SK-N-SH (cell line): ENCODE results near the gene BRME1. TPM values are rescaled to one million over a fixed set of nuclear protein-coding genes. Genes with fewer than 3 reads are reported as not detected.

ENCODE experiments used
- CTCF ChIA-PET: fragments of 300-600, 350-600 bp; formaldehyde crosslinking; extraction: SDS; loops from one replicate; lab custom pipeline; 2021; lab: Yijun Ruan, JAX
- POLR2A ChIA-PET: fragments of 350-600 bp; sonication (Branson Sonifier 250); formaldehyde crosslinking; extraction: SDS; loops from one replicate; lab custom pipeline; 2020; ENCODE audit warnings: antibody characterized with exemption, inconsistent platforms; lab: Yijun Ruan, JAX
- DNase-seq: peaks from one replicate; pipeline ENCODE4 v3.0.0; 2012
- H2AFZ ChIP-seq: fragments of 200-600 bp; sonication (generic); 2 replicates; pipeline ENCODE4 v1.8.1; 2016; ENCODE audit warnings: antibody characterized with exemption, mild to moderate bottlenecking, low read depth
- H3F3A ChIP-seq: fragments of 200-600 bp; sonication (generic); replicated peaks from 2 replicates; pipeline ENCODE3; 2016; ENCODE audit warnings: antibody characterized with exemption, mild to moderate bottlenecking; ENCODE audit not compliant: insufficient read depth
- H3K27ac ChIP-seq, 2 experiments: fragments of 200-500 bp in 1 of 2; fragments of 200-600 bp in 1 of 2; sonication (Bioruptor generic) in 1 of 2; sonication (generic), shearing (Covaris generic) in 1 of 2; 2 replicates each; pipeline versions ENCODE4 v1.5.1 to v1.6.1; 2014 to 2016; ENCODE audit warnings: low read depth in 2 of 2, inconsistent platforms in 1 of 2, low read length in 1 of 2, mild to moderate bottlenecking in 1 of 2, mixed read lengths in 1 of 2
- H3K27me3 ChIP-seq: fragments of 200-600 bp; sonication (generic), shearing (Covaris generic); 2 replicates; pipeline ENCODE4 v1.6.1; 2016; ENCODE audit warnings: mixed run types; ENCODE audit not compliant: insufficient read depth
- H3K36me3 ChIP-seq, 2 experiments: fragments of 200-500 bp in 1 of 2; fragments of 200-600 bp in 1 of 2; sonication (Bioruptor generic) in 1 of 2; sonication (generic) in 1 of 2; replicated peaks in 1 of 2; 2 replicates each; pipeline versions ENCODE3 to v1.5.1; 2014 to 2016; ENCODE audit warnings: low read length in 1 of 2, mild to moderate bottlenecking in 1 of 2; ENCODE audit not compliant: insufficient read depth in 2 of 2, control insufficient read depth in 1 of 2
- H3K4me1 ChIP-seq, 2 experiments: fragments of 200-500 bp in 1 of 2; fragments of 200-600 bp in 1 of 2; sonication (Bioruptor generic) in 1 of 2; sonication (generic), shearing (Covaris generic) in 1 of 2; 2 replicates each; pipeline versions ENCODE4 v1.5.1 to v1.6.1; 2014 to 2016; ENCODE audit warnings: low read depth in 1 of 2, low read length in 1 of 2, mixed run types in 1 of 2; ENCODE audit not compliant: insufficient read depth in 2 of 2, control insufficient read depth in 1 of 2
- H3K4me2 ChIP-seq: fragments of 200-600 bp; sonication (generic), shearing (Covaris generic); 2 replicates; pipeline ENCODE4 v1.6.1; 2017; ENCODE audit warnings: mixed run types
- H3K4me3 ChIP-seq, 2 experiments: fragments of 200-500 bp in 1 of 2; fragments of 200-600 bp in 1 of 2; sonication (Bioruptor generic) in 1 of 2; sonication (generic), shearing (Covaris generic) in 1 of 2; 2 replicates each; pipeline versions ENCODE4 v1.5.1 to v1.8.1; 2014 to 2016; ENCODE audit warnings: low read depth in 2 of 2, inconsistent platforms in 1 of 2, low read length in 1 of 2, mild to moderate bottlenecking in 1 of 2, mixed read lengths in 1 of 2, moderate library complexity in 1 of 2
- H3K79me2 ChIP-seq: fragments of 200-600 bp; sonication (generic); 2 replicates; pipeline ENCODE4 v1.8.1; 2017; ENCODE audit warnings: mild to moderate bottlenecking; ENCODE audit not compliant: insufficient read depth
- H3K9ac ChIP-seq: fragments of 200-600 bp; sonication (generic); 2 replicates; pipeline ENCODE4 v1.6.1; 2017; ENCODE audit warnings: mixed run types
- H3K9me2 ChIP-seq: fragments of 200-600 bp; sonication (generic); 2 replicates; pipeline ENCODE4 v1.6.1; 2017; ENCODE audit warnings: mixed run types
- H3K9me3 ChIP-seq: fragments of 200-600 bp; sonication (generic); 2 replicates; pipeline ENCODE4 v1.6.1; 2017; ENCODE audit warnings: mixed run types, mild to moderate bottlenecking, moderate library complexity
- H4K20me1 ChIP-seq: fragments of 200-600 bp; sonication (generic); 2 replicates; pipeline ENCODE4 v1.6.1; 2017; ENCODE audit warnings: mild to moderate bottlenecking, mixed run types; ENCODE audit not compliant: insufficient read depth
- CHD2 ChIP-seq: fragments of 150-350 bp; IDR thresholded peaks from 2 replicates; pipeline ENCODE4 v1.6.1; 2018; ENCODE audit warnings: low read length; ENCODE audit not compliant: partially characterized antibody
- ELF1 ChIP-seq: IDR thresholded peaks from 2 replicates; pipeline ENCODE4 v1.4.0; 2012
- EZH2phosphoT487 ChIP-seq: fragments of 200-600 bp; sonication (generic); IDR thresholded peaks from 2 replicates; pipeline ENCODE4 v1.6.1; 2017; ENCODE audit warnings: low read depth, mixed run types, mild to moderate bottlenecking, antibody characterized with exemption, moderate library complexity, borderline replicate concordance
- GABPA ChIP-seq: IDR thresholded peaks from 2 replicates; pipeline ENCODE4 v1.4.0; 2012; ENCODE audit warnings: low read depth, mild to moderate bottlenecking
- GATA2 ChIP-seq: sonication (generic); formaldehyde crosslinking; IDR thresholded peaks from 2 replicates; pipeline ENCODE4 v1.5.0; 2020; ENCODE audit warnings: mild to moderate bottlenecking, missing genetic modification reagents
- JUND ChIP-seq: IDR thresholded peaks from 2 replicates; pipeline ENCODE4 v1.4.0; 2012
- NRF1 ChIP-seq: IDR thresholded peaks from 2 replicates; pipeline ENCODE4 v1.6.1; 2012; ENCODE audit warnings: low read depth, mild to moderate bottlenecking, low read length
- SIN3A ChIP-seq: IDR thresholded peaks from 2 replicates; pipeline ENCODE4 v1.6.1; 2012; ENCODE audit warnings: low read depth, mild to moderate bottlenecking, low read length, moderate library complexity, borderline replicate concordance
- WGBS: methylation state at CpG from one replicate; pipeline ENCODE4 v1.1.6; 2017; ENCODE audit warnings: low lambda C conversion rate; 5-methylcytosine and 5-hydroxymethylcytosine counted together
- polyA plus RNA-seq, 3 experiments: library from polyadenylated mRNA; depleted of rRNA; stranded (reverse); fragments of >200 nt; gene quantifications; 2 replicates each; pipeline ENCODE4 v1.2.3, GENCODE V29; 2012
- TF ChIP-seq, protein P1 (sequence below): IDR thresholded peaks from 2 replicates; pipeline ENCODE4; 2012
- TF ChIP-seq, protein P2 (sequence below): fragments of 150-350 bp; IDR thresholded peaks from 2 replicates; pipeline ENCODE4 v1.6.1; 2016; ENCODE audit warnings: mild to moderate bottlenecking, low read depth, low read length
- TF ChIP-seq, protein P3 (sequence below): IDR thresholded peaks from 2 replicates; pipeline ENCODE4 v1.4.0; 2012; ENCODE audit warnings: low read depth, borderline replicate concordance
- TF ChIP-seq, protein P4 (sequence below): IDR thresholded peaks from 2 replicates; pipeline ENCODE4 v1.4.0; 2012; ENCODE audit warnings: low read depth

The BRME1 gene
- polyA plus RNA-seq, 1 of the 3 experiments (the other 2 are of a cell fraction): 1.5 TPM

DNA sequence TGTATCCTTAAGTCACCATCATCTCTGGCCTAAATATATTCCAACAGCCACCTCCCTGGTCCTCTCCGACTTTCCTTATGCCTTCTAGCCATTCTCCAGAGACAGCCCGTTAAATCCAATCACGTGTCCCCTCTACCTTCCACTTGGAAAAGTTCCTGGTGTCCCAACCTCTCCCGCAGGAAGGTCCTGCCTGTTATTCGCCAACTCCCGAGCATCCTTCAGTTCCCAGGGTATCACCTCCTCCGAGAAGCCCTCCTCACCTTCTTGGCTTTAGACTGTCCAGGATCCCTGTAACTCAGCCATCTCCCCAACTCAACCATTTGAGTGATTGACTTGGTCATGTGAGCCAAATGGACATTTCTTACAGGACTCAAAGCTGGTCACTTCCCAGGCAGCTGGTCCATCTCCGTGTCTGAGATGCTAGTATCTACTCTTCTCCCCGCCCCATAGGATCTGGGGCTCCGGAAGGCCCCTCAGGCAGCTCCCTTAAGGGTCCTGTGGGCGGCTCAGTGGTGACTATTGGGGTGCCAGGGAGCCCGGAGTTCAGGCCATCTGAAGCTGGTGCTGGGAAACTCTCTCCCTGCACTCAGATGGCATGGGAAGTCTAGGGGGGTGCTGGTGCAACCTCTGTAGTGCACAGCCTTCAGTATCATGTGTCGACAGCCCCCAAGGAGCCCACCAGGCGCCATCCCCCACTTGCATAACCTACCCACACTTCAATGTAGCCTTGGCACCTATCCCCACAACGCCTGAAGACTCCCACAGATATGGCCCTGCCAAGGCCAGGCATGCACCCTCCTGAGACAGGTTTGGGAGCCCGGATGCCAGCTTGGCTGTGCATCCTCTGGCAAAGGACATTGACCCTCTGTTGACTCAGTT is 56.9 kb downstream of the BRME1 start:
- DNase-seq: no peak
- no peaks in the 10 kb centered on the region for H3K9me3 ChIP-seq
- H3K4me3 ChIP-seq: no peak overlapping the region
- H3F3A ChIP-seq: peaks cover 80% of the 10 kb centered on the region
- 85% methylated on average over 10 of the region's 16 CpGs for WGBS
- TF ChIP-seq, protein P1, sequence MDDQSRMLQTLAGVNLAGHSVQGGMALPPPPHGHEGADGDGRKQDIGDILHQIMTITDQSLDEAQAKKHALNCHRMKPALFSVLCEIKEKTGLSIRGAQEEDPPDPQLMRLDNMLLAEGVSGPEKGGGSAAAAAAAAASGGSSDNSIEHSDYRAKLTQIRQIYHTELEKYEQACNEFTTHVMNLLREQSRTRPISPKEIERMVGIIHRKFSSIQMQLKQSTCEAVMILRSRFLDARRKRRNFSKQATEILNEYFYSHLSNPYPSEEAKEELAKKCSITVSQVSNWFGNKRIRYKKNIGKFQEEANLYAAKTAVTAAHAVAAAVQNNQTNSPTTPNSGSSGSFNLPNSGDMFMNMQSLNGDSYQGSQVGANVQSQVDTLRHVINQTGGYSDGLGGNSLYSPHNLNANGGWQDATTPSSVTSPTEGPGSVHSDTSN: no peak
- TF ChIP-seq EZH2phosphoT487: no peak
- TF ChIP-seq SIN3A: no peak
- TF ChIP-seq GABPA: no peak
- TF ChIP-seq, protein P2, sequence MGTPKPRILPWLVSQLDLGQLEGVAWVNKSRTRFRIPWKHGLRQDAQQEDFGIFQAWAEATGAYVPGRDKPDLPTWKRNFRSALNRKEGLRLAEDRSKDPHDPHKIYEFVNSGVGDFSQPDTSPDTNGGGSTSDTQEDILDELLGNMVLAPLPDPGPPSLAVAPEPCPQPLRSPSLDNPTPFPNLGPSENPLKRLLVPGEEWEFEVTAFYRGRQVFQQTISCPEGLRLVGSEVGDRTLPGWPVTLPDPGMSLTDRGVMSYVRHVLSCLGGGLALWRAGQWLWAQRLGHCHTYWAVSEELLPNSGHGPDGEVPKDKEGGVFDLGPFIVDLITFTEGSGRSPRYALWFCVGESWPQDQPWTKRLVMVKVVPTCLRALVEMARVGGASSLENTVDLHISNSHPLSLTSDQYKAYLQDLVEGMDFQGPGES: no peak
- TF ChIP-seq GATA2 (CRISPR knock-in tag): no peak
- no peak for TF ChIP-seq NRF1
- TF ChIP-seq, protein P3, sequence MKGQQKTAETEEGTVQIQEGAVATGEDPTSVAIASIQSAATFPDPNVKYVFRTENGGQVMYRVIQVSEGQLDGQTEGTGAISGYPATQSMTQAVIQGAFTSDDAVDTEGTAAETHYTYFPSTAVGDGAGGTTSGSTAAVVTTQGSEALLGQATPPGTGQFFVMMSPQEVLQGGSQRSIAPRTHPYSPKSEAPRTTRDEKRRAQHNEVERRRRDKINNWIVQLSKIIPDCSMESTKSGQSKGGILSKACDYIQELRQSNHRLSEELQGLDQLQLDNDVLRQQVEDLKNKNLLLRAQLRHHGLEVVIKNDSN: no peak
- TF ChIP-seq, protein P4, sequence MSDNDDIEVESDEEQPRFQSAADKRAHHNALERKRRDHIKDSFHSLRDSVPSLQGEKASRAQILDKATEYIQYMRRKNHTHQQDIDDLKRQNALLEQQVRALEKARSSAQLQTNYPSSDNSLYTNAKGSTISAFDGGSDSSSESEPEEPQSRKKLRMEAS: no peak
- no peak for TF ChIP-seq JUND
- TF ChIP-seq CHD2: no peak
- TF ChIP-seq, all 33 proteins: peak for 0
- peaks cover 28 to 37% of the 10 kb centered on the region in 2 experiments; a peak in 3 of 4 replicates for H3K4me1 ChIP-seq
- H3K4me2 ChIP-seq: no peak overlapping the region
- ChIA-PET CTCF (interaction anchor here (2.6 to 5.9 kb wide), 2 partner anchors 14 to 65 kb away, joined by 11 to 51 read pairs; no protein-coding TSS in a partner anchor), POLR2A (interaction anchor here (0.5 kb wide), 1 partner anchor 12 kb away, joined by 3 read pairs; no protein-coding TSS in a partner anchor)
- no peaks in the 10 kb centered on the region for H3K9me2 ChIP-seq
- H2AFZ ChIP-seq: no peak overlapping the region
- H3K36me3 ChIP-seq: no peaks in the 10 kb centered on the region
- H3K27me3 ChIP-seq: no peaks in the 10 kb centered on the region
- H3K79me2 ChIP-seq: peaks cover 19% of the 10 kb centered on the region
- H3K9ac ChIP-seq: peak overlapping the region; percentile 94; the same call in 1 of the 2 replicates
- peak overlapping the region in 1 of 2 experiments; percentile 100; a peak in 2 of 4 replicates for H3K27ac ChIP-seq
- H4K20me1 ChIP-seq: no peaks in the 10 kb centered on the region

DNA sequence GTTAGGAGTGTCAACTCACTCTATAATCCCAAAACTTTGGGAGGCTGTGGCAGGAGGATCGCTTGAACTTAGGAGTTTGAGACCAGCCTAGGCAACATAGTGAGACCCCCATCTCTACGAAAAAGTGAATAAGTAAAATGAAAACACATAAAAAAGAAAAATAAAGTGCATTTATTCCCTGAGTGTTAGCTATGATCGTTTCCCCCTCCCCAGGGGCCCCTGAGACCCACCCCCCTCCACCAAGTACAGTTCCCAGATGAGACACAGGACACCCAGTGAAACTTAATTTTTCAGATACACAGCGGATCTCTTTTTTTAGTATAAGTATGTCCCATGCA is 57.6 kb downstream of the BRME1 start:
- H3K9me3 ChIP-seq: no peaks in the 10 kb centered on the region
- DNase-seq: peak; percentile 14
- H3K4me2 ChIP-seq: peak overlapping the region; percentile 73
- H3K9me2 ChIP-seq: no peaks in the 10 kb centered on the region
- H3K27me3 ChIP-seq: no peaks in the 10 kb centered on the region
- H4K20me1 ChIP-seq: no peaks in the 10 kb centered on the region
- WGBS: 75% methylated on average over 4 of the region's 4 CpGs
- H3K9ac ChIP-seq: peak overlapping the region; percentile 94; the same call in 1 of the 2 replicates
- H3F3A ChIP-seq: peaks cover 78% of the 10 kb centered on the region
- H3K27ac ChIP-seq: peak overlapping the region in 1 of 2 experiments; percentile 100; a peak in 2 of 4 replicates
- H3K4me3 ChIP-seq: no peak overlapping the region; a peak in 1 of 4 replicates
- CTCF ChIA-PET: interaction anchor here (1.5 to 5.9 kb wide), 4 partner anchors 10 to 64 kb away, joined by 6 to 51 read pairs (median 14); no protein-coding TSS in a partner anchor
- no peaks in the 10 kb centered on the region for H3K36me3 ChIP-seq
- no peak overlapping the region for H2AFZ ChIP-seq
- peaks cover 36 to 44% of the 10 kb centered on the region in 2 experiments; a peak in 3 of 4 replicates for H3K4me1 ChIP-seq
- H3K79me2 ChIP-seq: peaks cover 22% of the 10 kb centered on the region
- POLR2A ChIA-PET: interaction anchor here (0.9 to 2.2 kb wide), 3 partner anchors 14 to 89 kb away, joined by 3 to 8 read pairs (median 6); partner anchors contain the start of genes C19orf53 and PODNL1
- TF ChIP-seq ELF1: no peak
- TF ChIP-seq EZH2phosphoT487: no peak
